GM12865 (cell line): ENCODE measurements around the gene NBEAL1.
A peak's percentile ranks its signal among the peaks of the same experiment; 100 is the strongest.
"Not testable (repeated sequence)": the region's sequence is repeated elsewhere in the genome, so short reads cannot be mapped to it uniquely, and the experiment has no call there.

Experiments used
- DNase-seq: peaks from one replicate; pipeline ENCODE4 v3.0.0; 2010; ENCODE audit warnings: low read depth
- H3K4me3 ChIP-seq: 2 replicates; pipeline ENCODE4 v1.5.1; 2011; ENCODE audit warnings: mild to moderate bottlenecking, low read depth, low read length, control low read depth
- CTCF ChIP-seq: IDR thresholded peaks from 2 replicates; pipeline ENCODE4 v1.5.1; 2011; ENCODE audit warnings: low read length, control low read depth, low read depth, inconsistent platforms; ENCODE audit not compliant: insufficient read depth; ENCODE audit errors: missing control alignments

The NBEAL1 gene

DNA sequence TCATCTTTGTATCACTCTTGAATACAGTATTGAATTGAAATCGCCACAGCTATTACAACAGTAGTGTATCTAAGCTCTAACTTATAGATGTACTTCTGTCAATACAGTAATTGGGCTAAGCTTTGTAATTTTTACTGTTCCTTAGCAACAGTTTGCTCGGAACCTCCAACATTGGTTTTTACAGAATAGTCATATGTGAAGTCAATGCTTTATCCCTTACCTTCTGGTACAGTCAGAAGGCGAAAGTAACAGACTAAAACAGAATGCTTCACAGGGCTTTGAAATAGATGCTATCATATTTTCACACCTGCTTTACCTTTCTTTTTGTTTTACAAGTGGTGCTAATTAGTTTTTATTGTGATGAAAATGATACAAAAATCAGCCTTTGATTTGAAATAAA, 177.3 kb downstream of the NBEAL1 start:
- no peak for TF ChIP-seq CTCF
- DNase-seq = no peak
- no peak overlapping the region for H3K4me3 ChIP-seq

DNA sequence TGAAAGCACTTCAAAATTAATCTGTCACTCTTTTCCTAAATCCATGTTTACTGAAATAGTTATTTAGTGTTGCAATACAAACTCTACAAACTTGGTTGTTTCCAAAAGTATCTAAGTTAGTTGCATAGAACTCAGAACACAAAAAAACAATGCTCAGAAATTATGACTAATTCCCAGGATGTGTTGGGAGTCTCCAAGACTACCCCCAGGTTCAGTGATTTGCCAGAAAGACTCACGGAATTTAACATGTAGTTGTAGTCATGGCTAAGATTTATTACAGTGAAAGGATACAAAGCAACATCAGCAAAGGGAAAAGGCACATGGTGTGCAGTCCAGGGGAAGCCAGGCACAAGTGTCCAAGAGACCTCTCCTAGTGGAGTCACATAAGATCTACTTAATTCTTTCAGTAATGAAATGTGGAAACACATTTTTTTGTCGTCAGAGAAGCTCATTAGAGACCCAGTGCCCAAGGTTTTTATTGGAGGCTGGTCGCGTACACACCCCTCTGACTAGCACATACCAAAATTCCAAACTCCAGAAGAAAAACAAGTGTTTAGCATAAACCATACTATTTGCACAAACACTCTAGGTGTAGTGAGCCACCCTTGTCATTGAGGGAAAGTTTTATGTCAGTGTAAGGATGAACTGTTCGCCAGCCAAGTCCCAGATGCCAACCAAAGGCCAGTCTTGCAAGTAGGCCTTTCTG, 180.8 kb downstream of the NBEAL1 start:
- TF ChIP-seq CTCF = no peak
- no peak for DNase-seq
- no peak overlapping the region for H3K4me3 ChIP-seq

GRCh38 chr2:203200866-203201265, 186.2 kb downstream of the NBEAL1 start:
- TF ChIP-seq CTCF = no peak
- no peak for DNase-seq
- no peak overlapping the region for H3K4me3 ChIP-seq

DNA sequence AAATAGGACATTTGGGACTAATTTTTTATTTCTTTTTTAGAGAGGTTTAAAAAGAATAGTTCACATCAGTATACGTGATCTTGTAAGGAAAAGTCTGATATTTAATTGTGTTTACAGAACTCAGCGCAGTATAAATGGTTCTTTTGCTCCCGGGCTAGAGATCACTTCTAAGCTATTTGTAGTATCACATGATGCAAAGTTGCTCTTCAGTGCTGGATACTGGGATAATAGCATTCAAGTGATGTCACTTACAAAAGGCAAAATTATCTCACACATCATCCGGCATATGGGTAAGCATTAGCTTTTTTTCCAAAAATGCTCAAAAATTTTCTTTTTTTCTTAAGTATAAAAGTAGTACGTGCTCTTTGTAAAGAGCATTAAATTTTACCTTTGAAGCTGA, 186.8 kb downstream of the NBEAL1 start:
- no peak overlapping the region for H3K4me3 ChIP-seq
- DNase-seq = no peak
- no peak for TF ChIP-seq CTCF

- TF ChIP-seq CTCF = no peak
Observed at GRCh38 chr2:203209538-203209937, 194.9 kb downstream of the NBEAL1 start.

DNA sequence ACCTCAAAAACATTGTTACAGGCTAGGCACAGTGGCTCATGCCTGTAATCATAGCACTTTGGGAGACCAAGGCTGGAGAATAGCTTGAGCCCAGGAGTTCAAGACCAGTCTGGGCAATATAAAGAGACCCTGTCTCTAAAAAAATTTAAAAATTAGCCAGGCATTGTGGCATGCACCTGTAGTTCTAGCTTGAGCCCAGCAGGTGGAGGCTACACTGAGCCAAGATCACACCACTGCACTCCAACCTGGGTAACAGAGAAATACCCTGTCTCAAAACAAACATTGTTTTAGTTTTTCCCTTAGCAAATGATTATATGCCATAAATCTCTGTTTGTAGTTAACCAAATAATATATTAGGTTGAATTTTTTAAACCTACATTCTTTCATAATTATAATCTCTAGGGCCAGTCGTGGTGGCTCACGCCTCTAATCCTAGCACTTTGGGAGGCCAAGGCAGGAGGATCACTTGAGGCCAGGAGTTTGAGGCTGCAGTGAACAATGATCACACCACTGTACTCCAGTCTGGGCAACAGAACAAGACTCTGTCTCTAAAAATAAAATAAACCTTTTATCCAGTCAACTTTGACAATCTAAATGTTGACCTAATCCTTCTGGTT, 210.9 kb downstream of the NBEAL1 start:
- DNase-seq = peak; percentile 42
- no peak overlapping the region for H3K4me3 ChIP-seq
- TF ChIP-seq CTCF = peak; percentile 72

More at GRCh38 chr2:203209538-203209937, 194.9 kb downstream of the NBEAL1 start:
- H3K4me3 ChIP-seq = no peak overlapping the region
- DNase-seq = no peak

DNA sequence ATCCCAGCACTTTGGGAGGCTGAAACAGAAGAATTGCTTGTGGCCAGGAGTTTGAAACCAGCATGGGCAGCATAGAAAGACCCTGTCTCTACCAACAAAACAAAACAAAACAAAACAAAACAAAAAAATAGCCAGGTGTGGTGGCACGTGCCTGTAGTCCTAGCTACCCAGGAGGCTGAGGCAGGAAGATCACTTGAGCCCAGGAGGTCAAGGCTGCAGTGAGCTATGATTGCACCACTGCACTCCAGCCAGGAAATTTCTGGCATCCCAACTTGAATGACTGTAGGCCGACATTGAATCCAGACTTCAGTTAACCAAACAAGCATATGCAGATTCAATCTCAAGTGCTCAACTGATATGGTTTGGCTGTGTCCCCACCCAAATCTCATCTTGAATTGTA, 215.0 kb downstream of the NBEAL1 start:
- not testable (repeated sequence) for H3K4me3 ChIP-seq, DNase-seq
